Stomach smooth muscle (tissue), 2 donors: ENCODE measurements around the gene PCNX2.

Experiments used
- H3K27ac ChIP-seq: one replicate; pipeline ENCODE4 v1.7.0; 2013; ENCODE audit warnings: mild to moderate bottlenecking, low read length, inconsistent platforms
- H3K27me3 ChIP-seq, 2 donors: one replicate each; pipeline ENCODE4 v1.7.0; 2013; ENCODE audit warnings: low read length in 2 of 2; ENCODE audit not compliant: insufficient read depth in 2 of 2, control insufficient read depth in 1 of 2
- H3K36me3 ChIP-seq, 2 donors: one replicate each; pipeline ENCODE4 v1.7.0; 2013; ENCODE audit warnings: low read length in 2 of 2; ENCODE audit not compliant: control insufficient read depth in 2 of 2, insufficient read depth in 2 of 2
- H3K4me1 ChIP-seq: one replicate; pipeline ENCODE4 v1.7.0; 2013; ENCODE audit warnings: low read length; ENCODE audit not compliant: control insufficient read depth, insufficient read depth
- H3K4me3 ChIP-seq, 2 donors: one replicate each; pipeline ENCODE4 v1.7.0; 2013; ENCODE audit warnings: low read length in 2 of 2
- H3K9ac ChIP-seq, 2 donors: one replicate each; pipeline ENCODE4 v1.7.0; 2013; ENCODE audit warnings: low read length in 2 of 2, mild to moderate bottlenecking in 1 of 2
- H3K9me3 ChIP-seq, 2 donors: one replicate each; pipeline ENCODE4 v1.7.0; 2013; ENCODE audit warnings: low read length in 2 of 2; ENCODE audit not compliant: control insufficient read depth in 2 of 2
- donor health status: healthy.
- donor health status: Pancreatic carcinoma.

Gene PCNX2

GRCh38 chr1:233256191-233256590 lies 39.3 kb downstream of the PCNX2 start:
- no peak overlapping the region for H3K27ac ChIP-seq
- no peaks in the 10 kb centered on the region for H3K9me3 ChIP-seq
- H3K27me3 ChIP-seq: no peaks in the 10 kb centered on the region
- no peak overlapping the region for H3K4me3 ChIP-seq
- peaks cover 0 to 5% of the 10 kb centered on the region in 2 donors for H3K36me3 ChIP-seq
- no peaks in the 10 kb centered on the region for H3K4me1 ChIP-seq
- no peak overlapping the region for H3K9ac ChIP-seq

GRCh38 chr1:233255145-233255544 lies 40.4 kb downstream of the PCNX2 start:
- Histone ChIP-seq H3K36me3 (peaks cover 0 to 5% of the 10 kb centered on the region in 2 donors), H3K9me3 (no peaks in the 10 kb centered on the region), H3K9ac (no peak overlapping the region), H3K4me3 (no peak overlapping the region), H3K27me3 (no peaks in the 10 kb centered on the region), H3K27ac (no peak overlapping the region), H3K4me1 (no peaks in the 10 kb centered on the region)

- Histone ChIP-seq H3K27me3 (no peaks in the 10 kb centered on the region), H3K9ac (no peak overlapping the region), H3K27ac (no peak overlapping the region), H3K4me1 (no peaks in the 10 kb centered on the region), H3K4me3 (peak overlapping the region in 1 of 2 donors; percentile 10), H3K36me3 (peaks cover 0 to 3% of the 10 kb centered on the region in 2 donors), H3K9me3 (no peaks in the 10 kb centered on the region)
Measured at GRCh38 chr1:233253832-233254331, 41.6 kb downstream of the PCNX2 start.

GRCh38 chr1:233253231-233253831 lies 42.2 kb downstream of the PCNX2 start:
- Histone ChIP-seq H3K36me3 (no peaks in the 10 kb centered on the region), H3K27me3 (no peaks in the 10 kb centered on the region), H3K9me3 (no peaks in the 10 kb centered on the region), H3K4me3 (no peak overlapping the region), H3K4me1 (no peaks in the 10 kb centered on the region), H3K9ac (no peak overlapping the region), H3K27ac (no peak overlapping the region)

- Histone ChIP-seq H3K4me1 (no peaks in the 10 kb centered on the region), H3K27ac (no peak overlapping the region), H3K9me3 (no peaks in the 10 kb centered on the region), H3K9ac (no peak overlapping the region), H3K4me3 (peak overlapping the region in 1 of 2 donors; percentile 36), H3K36me3 (no peaks in the 10 kb centered on the region), H3K27me3 (no peaks in the 10 kb centered on the region)
Measured at GRCh38 chr1:233252441-233252840, 43.1 kb downstream of the PCNX2 start.

GRCh38 chr1:233251201-233251720 lies 44.3 kb downstream of the PCNX2 start:
- Histone ChIP-seq H3K4me1 (no peaks in the 10 kb centered on the region), H3K27me3 (no peaks in the 10 kb centered on the region), H3K36me3 (no peaks in the 10 kb centered on the region), H3K9me3 (no peaks in the 10 kb centered on the region), H3K4me3 (no peak overlapping the region), H3K9ac (no peak overlapping the region), H3K27ac (no peak overlapping the region)

- H3K9ac ChIP-seq: no peak overlapping the region
Measured at GRCh38 chr1:233248014-233248413, 47.5 kb downstream of the PCNX2 start.

GRCh38 chr1:233246965-233247364 lies 48.6 kb downstream of the PCNX2 start:
- Histone ChIP-seq H3K4me1 (no peaks in the 10 kb centered on the region), H3K27me3 (no peaks in the 10 kb centered on the region), H3K9ac (no peak overlapping the region), H3K36me3 (no peaks in the 10 kb centered on the region), H3K27ac (no peak overlapping the region), H3K4me3 (no peak overlapping the region), H3K9me3 (no peaks in the 10 kb centered on the region)

More at GRCh38 chr1:233248014-233248413, 47.5 kb downstream of the PCNX2 start:
- Histone ChIP-seq H3K36me3 (no peaks in the 10 kb centered on the region), H3K27me3 (no peaks in the 10 kb centered on the region), H3K4me1 (no peaks in the 10 kb centered on the region), H3K9me3 (no peaks in the 10 kb centered on the region), H3K27ac (no peak overlapping the region), H3K4me3 (no peak overlapping the region)

GRCh38 chr1:233245191-233245765 lies 50.2 kb downstream of the PCNX2 start:
- Histone ChIP-seq H3K9me3 (no peaks in the 10 kb centered on the region), H3K4me1 (peaks cover 7% of the 10 kb centered on the region), H3K4me3 (no peak overlapping the region), H3K9ac (no peak overlapping the region), H3K36me3 (no peaks in the 10 kb centered on the region), H3K27me3 (no peaks in the 10 kb centered on the region), H3K27ac (no peak overlapping the region)

- Histone ChIP-seq H3K36me3 (no peaks in the 10 kb centered on the region), H3K4me1 (peaks cover 7% of the 10 kb centered on the region), H3K9ac (no peak overlapping the region), H3K27me3 (no peaks in the 10 kb centered on the region), H3K4me3 (no peak overlapping the region), H3K27ac (no peak overlapping the region), H3K9me3 (no peaks in the 10 kb centered on the region)
Measured at GRCh38 chr1:233244183-233244582, 51.3 kb downstream of the PCNX2 start.
